DMS153 (cell line): ENCODE data around the gene CPA5.

Experiments used
- DNase-seq: peaks from one replicate; lab custom pipeline; 2025; lab: John Stamatoyannopoulos, UW

Gene CPA5

DNA sequence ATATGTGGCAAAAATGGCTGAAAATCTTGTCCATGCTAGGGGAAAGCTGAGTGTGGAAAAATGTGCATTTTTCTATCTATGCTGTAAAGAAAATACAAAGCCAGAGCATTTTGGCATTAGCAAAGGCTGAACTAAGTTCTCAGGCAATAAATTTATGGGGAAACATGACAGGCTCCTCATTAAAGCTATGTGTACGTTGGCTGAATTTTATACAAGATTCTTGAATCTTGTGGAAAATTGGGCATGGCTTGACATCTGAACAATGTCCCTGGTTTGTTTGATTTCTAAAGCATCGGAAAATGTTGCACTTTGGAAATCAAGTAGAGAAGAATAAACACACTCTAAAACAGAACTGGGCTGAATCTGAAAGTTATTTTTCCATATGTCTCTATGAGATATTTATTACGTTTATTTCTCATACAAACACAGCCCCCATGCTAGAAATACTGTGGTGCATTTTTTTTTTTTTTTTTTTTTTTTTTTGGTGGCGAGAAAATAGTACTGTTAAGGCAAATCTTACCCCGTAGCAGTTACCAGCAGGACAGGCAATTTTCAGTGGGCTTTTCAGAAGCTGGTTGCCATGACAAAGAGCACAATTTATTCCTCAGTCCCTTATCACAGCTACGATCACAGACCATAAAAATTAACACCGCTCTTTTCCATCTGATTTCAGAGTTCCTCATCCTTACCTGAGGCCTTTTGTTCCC lies 52.6 kb downstream of the CPA5 start:
- no peak for DNase-seq

- no peak for DNase-seq
These were observed 53.1 kb downstream of the CPA5 start for GRCh38 chr7:130397758-130398073.

- no peak for DNase-seq
These were observed 54.0 kb downstream of the CPA5 start for GRCh38 chr7:130398526-130399090.

DNA sequence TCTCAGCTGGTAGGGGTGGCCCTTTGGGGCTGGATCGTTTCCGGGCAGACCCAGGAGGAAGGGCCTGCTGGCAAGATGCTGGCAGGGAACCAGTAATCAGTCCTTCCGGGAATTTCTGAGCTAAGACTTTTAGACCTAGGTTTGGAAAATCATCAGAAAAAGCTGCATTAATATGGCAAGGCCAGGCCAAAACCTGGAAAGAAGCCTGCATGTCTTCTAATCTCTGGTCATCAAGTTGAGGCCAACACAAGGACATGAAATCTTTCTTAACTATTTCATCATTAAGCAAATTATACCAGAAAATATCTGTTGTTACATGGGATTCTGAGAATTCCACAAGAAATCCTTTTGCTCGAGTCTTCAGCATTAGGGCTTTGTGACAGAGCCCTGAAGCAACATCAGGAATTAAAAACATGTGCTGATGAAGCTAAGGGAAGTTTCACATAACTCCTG lies 55.5 kb downstream of the CPA5 start:
- no peak for DNase-seq

DNA sequence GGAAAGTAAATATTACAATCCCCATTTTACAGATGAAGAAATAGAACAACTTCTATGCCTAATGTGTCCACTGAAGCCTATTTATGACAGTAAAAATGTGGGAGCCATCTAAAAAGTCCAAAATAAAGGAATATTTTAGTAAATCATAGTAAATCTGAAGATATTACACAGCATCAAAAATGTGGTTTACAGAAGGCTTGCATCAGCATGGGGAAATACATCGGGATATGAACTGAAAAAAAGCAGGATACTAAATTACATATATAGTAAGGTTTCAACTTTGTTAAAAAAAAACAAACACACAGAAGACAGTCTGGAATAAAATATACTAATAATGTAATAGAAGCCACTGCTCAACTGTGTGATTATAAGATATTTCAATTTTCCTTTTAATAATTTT lies 56.5 kb downstream of the CPA5 start:
- no peak for DNase-seq

DNA sequence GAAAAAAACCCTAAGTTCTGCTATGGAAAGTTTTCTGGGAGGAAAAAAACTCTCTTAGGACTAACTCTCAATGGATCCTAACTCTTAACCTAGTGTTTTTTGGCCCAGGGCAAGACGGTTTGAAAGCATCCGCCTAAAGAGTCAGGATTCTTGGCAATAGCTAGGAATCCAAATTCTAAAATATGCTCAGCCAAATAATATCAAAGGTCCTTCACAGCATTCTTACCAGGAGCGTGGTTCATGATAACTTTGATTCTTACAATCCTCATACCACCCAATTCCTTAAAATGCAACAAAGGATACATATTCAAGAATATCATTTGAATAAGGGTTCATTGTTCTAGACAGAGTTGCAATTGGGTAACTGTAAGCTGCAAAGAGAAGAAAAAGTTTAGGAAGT lies 57.0 kb downstream of the CPA5 start:
- no peak for DNase-seq

GRCh38 chr7:130405003-130405402 lies 60.4 kb downstream of the CPA5 start:
- no peak for DNase-seq

GRCh38 chr7:130409067-130409711 lies 64.6 kb downstream of the CPA5 start:
- no peak for DNase-seq

DNA sequence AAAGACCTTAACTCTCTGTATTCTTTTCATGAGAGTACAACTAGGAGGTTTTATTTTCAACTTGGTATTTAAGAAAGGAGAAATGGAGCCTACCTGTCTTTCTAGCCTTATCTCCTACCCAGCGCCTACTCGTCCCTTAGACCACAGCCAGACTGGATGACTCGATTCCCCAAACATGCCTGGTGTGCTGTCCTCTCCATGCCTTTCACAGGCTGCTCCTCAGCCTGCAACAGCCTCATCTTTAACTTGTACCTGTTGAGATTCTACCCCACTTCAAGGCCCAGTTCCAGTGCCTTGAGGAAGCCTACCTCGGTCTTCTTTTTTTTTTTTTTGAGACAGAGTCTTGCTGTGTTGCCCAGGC lies 65.1 kb downstream of the CPA5 start:
- no peak for DNase-seq

GRCh38 chr7:130410868-130411541 lies 66.4 kb downstream of the CPA5 start:
- DNase-seq = no peak

DNA sequence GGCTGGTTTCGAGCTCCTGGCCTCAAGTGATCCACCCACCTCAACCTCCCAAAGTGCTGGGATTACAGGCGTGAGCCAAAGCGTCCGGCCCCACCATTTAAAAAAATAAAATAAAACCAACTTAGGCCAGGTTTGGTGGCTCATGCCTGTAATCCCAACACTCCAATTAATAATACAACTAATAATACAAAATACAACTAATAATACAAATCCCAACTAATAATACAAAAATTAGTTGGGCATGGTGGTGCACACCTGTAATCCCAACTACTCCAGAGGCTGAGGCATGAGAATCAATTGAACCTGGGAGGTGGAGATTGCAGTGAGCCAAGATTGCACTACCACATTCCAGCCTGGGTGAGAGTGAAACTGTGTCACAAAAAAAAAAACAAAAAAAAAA lies 68.6 kb downstream of the CPA5 start:
- DNase-seq = no peak

- DNase-seq = no peak
These were observed 70.4 kb downstream of the CPA5 start for GRCh38 chr7:130415006-130415405.

- DNase-seq = no peak
These were observed 72.6 kb downstream of the CPA5 start for GRCh38 chr7:130417213-130417612.

DNA sequence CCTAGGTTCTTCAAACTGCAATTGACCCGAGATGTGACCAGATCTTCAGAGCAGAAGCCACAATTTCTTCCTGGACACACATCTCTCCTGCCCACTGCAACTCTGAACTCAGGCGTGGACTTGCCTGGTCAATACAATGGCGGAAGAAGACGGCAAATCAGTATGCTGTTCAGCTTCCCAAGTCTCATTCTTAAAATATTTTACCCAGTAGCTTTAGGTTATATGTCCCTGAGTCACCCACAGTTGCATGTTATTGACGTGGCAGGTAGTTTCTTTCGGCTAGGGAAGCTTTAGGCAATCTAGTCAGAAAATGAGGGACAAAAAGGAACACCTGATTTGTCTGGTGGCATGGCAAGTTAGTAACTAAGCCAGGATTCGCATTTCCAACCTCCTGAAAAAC lies 73.7 kb downstream of the CPA5 start:
- no peak for DNase-seq
